HCT116 (cell line): ENCODE measurements around the gene KPNA1. TPM values are rescaled to one million over a fixed set of nuclear protein-coding genes. Genes with fewer than 3 reads are reported as not detected.

ENCODE experiments used
- ATAC-seq: fragments of 200-7000 bp; cut with Tn5 transposase; 2 replicates; pipeline ENCODE4 v1.9.1; 2020; ENCODE audit warnings: mild to moderate bottlenecking, moderate library complexity
- BruUV-seq: library from RNA; stranded (reverse); fragments of 400-500 nt; replicated peaks from 2 replicates; lab custom pipeline; 2021; lab: Mats Ljungman, UMichigan
- CTCF ChIA-PET: fragments of 300-600 bp; sonication (Branson Sonifier 250); formaldehyde crosslinking; loops from one replicate; lab custom pipeline; 2021; ENCODE audit warnings: antibody characterized with exemption; lab: Charles Lee
- POLR2A ChIA-PET: fragments of 300-600, 350-600 bp; sonication (Branson Sonifier 250); formaldehyde crosslinking; loops from one replicate; lab custom pipeline; 2021; ENCODE audit warnings: antibody characterized with exemption; lab: Charles Lee
- RAD21 ChIA-PET, 2 experiments: fragments of 300-600 bp; sonication (Branson Sonifier 250); formaldehyde crosslinking; loops; one replicate each; lab custom pipeline; 2023; ENCODE audit warnings: low total read pairs in 2 of 2; ENCODE audit not compliant: uncharacterized antibody in 2 of 2, unreplicated experiment in 2 of 2, low non-redundant PET in 1 of 2; lab: Charles Lee
- DNase-seq: peaks from one replicate; pipeline ENCODE4 v3.0.0-alpha.2; 2010; ENCODE audit warnings: low read depth, low spot score
- H2AFZ ChIP-seq: fragments of 200-600 bp; shearing (Covaris generic), sonication (generic); 2 replicates; pipeline ENCODE4 v1.6.1; 2017; ENCODE audit warnings: low read depth, mixed run types, mixed read lengths, antibody characterized with exemption, low read length; ENCODE audit not compliant: poor library complexity, severe bottlenecking
- H3K27ac ChIP-seq: 2 replicates; pipeline ENCODE4 v1.5.1; 2012; ENCODE audit warnings: low read depth, low read length
- H3K27me3 ChIP-seq: fragments of 200-600 bp; sonication (generic); 2 replicates; pipeline ENCODE4 v1.6.1; 2016; ENCODE audit warnings: mixed run types, low read length, mixed read lengths; ENCODE audit not compliant: insufficient read depth
- H3K36me3 ChIP-seq, 2 experiments: fragments of 200-500 bp in 1 of 2; fragments of 200-600 bp in 1 of 2; sonication (Bioruptor generic) in 1 of 2; sonication (generic) in 1 of 2; 2 replicates each; pipeline versions ENCODE4 v1.5.1 to v1.6.1; 2014 to 2016; ENCODE audit warnings: low read length in 2 of 2, inconsistent platforms in 1 of 2, mixed read lengths in 1 of 2, mixed run types in 1 of 2; ENCODE audit not compliant: insufficient read depth in 2 of 2, control insufficient read depth in 1 of 2
- H3K4me1 ChIP-seq, 2 experiments: fragments of 200-600 bp in 1 of 2; sonication (generic) in 1 of 2; 2 replicates each; pipeline versions ENCODE4 v1.5.1 to v1.6.1; 2012 to 2017; ENCODE audit warnings: low read length in 2 of 2, inconsistent platforms in 1 of 2, mild to moderate bottlenecking in 1 of 2, mixed read lengths in 1 of 2, mixed run types in 1 of 2, moderate library complexity in 1 of 2; ENCODE audit not compliant: insufficient read depth in 2 of 2, control insufficient read depth in 1 of 2
- H3K4me2 ChIP-seq: fragments of 200-600 bp; sonication (generic); 2 replicates; pipeline ENCODE4 v1.6.1; 2017; ENCODE audit warnings: mixed run types, low read length, mixed read lengths
- H3K4me3 ChIP-seq, 2 experiments: fragments of 200-600 bp in 1 of 2; sonication (generic) in 1 of 2; replicated peaks in 1 of 2; 2 replicates each; pipeline ENCODE4 v1.5.1; 2011 to 2016; ENCODE audit warnings: low read length in 2 of 2, control low read depth in 1 of 2, low read depth in 1 of 2, mild to moderate bottlenecking in 1 of 2, mixed read lengths in 1 of 2, mixed run types in 1 of 2
- H3K79me2 ChIP-seq: fragments of 200-600 bp; sonication (generic); 2 replicates; pipeline ENCODE4 v1.6.1; 2017; ENCODE audit warnings: mild to moderate bottlenecking, mixed run types, low read length, moderate library complexity, mixed read lengths; ENCODE audit not compliant: insufficient read depth
- H3K9ac ChIP-seq: fragments of 200-600 bp; sonication (generic); 2 replicates; pipeline ENCODE4 v1.6.1; 2016; ENCODE audit warnings: low read length, mixed read lengths
- H3K9me2 ChIP-seq: fragments of 200-600 bp; sonication (generic), shearing (Covaris generic); 2 replicates; pipeline ENCODE4 v1.6.1; 2017; ENCODE audit warnings: mixed run types, mild to moderate bottlenecking, moderate library complexity; ENCODE audit not compliant: insufficient read depth
- H3K9me3 ChIP-seq, 2 experiments: fragments of 200-500 bp in 1 of 2; fragments of 200-600 bp in 1 of 2; sonication (Bioruptor generic) in 1 of 2; sonication (generic) in 1 of 2; 2 replicates each; pipeline ENCODE4 v1.6.1; 2014 to 2017; ENCODE audit warnings: low read length in 2 of 2, mixed read lengths in 2 of 2, inconsistent platforms in 1 of 2, low read depth in 1 of 2, mild to moderate bottlenecking in 1 of 2, mixed run types in 1 of 2, moderate library complexity in 1 of 2; ENCODE audit not compliant: control insufficient read depth in 1 of 2, insufficient read depth in 1 of 2
- H4K20me1 ChIP-seq: fragments of 200-600 bp; sonication (generic), shearing (Covaris generic); 2 replicates; pipeline ENCODE4 v1.6.1; 2017; ENCODE audit warnings: mixed run types, mild to moderate bottlenecking, moderate library complexity; ENCODE audit not compliant: insufficient read depth
- CBX3 ChIP-seq: IDR thresholded peaks from 2 replicates; pipeline ENCODE4 v1.6.1; 2012; ENCODE audit warnings: low read depth
- CTCF ChIP-seq, 3 experiments: fragments of 200-600 bp in 1 of 3; sonication (generic) in 1 of 3; IDR thresholded peaks in 2 of 3; conservative IDR thresholded peaks in 1 of 3; 2 replicates each; pipeline ENCODE4 v1.5.1; 2012 to 2017; ENCODE audit warnings: low read depth in 2 of 3, low read length in 2 of 3, antibody characterized with exemption in 1 of 3, borderline replicate concordance in 1 of 3, control low read depth in 1 of 3, mild to moderate bottlenecking in 1 of 3, mixed read lengths in 1 of 3, mixed run types in 1 of 3, moderate library complexity in 1 of 3; ENCODE audit not compliant: insufficient read depth in 1 of 3
- EZH2 ChIP-seq: fragments of 200-600 bp; sonication (generic); IDR thresholded peaks from 2 replicates; pipeline ENCODE4 v1.6.1; 2017; ENCODE audit warnings: antibody characterized with exemption, mixed run types
- POLR2AphosphoS5 ChIP-seq: IDR thresholded peaks from 2 replicates; pipeline ENCODE4 v1.6.1; 2011; ENCODE audit warnings: mild to moderate bottlenecking, low read depth, low read length, moderate library complexity
- RAD21 ChIP-seq: IDR thresholded peaks from 2 replicates; pipeline ENCODE4 v1.6.1; 2012; ENCODE audit warnings: low read depth, mild to moderate bottlenecking
- REST ChIP-seq: IDR thresholded peaks from 2 replicates; pipeline ENCODE4 v1.6.1; 2012; ENCODE audit warnings: low read depth
- SIN3A ChIP-seq: IDR thresholded peaks from 2 replicates; pipeline ENCODE4 v1.6.1; 2012; ENCODE audit warnings: low read depth
- SRF ChIP-seq: IDR thresholded peaks from 2 replicates; pipeline ENCODE4 v1.6.1; 2012; ENCODE audit warnings: low read depth
- TCF7L2 ChIP-seq: IDR thresholded peaks from 2 replicates; pipeline ENCODE4 v1.7.0; 2011; ENCODE audit warnings: borderline replicate concordance, inconsistent platforms; ENCODE audit not compliant: insufficient read depth, insufficient read length; ENCODE audit errors: extremely low read depth
- YY1 ChIP-seq: IDR thresholded peaks from 2 replicates; pipeline ENCODE4 v1.6.1; 2011; ENCODE audit warnings: low read length, low read depth, moderate library complexity, mild to moderate bottlenecking; ENCODE audit not compliant: insufficient replicate concordance; ENCODE audit errors: extremely low read depth
- ZFX ChIP-seq: fragments of 450-650 bp; IDR thresholded peaks from 2 replicates; pipeline ENCODE4 v1.6.1; 2017
- intact Hi-C: fragments of 100-400 bp; cut with micrococcal nuclease; formaldehyde crosslinking; loops from 2 replicates; pipeline ENCODE4 v1.10.0; 2022
- total RNA-seq: library from RNA; stranded (reverse); gene quantifications from one replicate; pipeline ENCODE4 v1.2.1, GENCODE V29; 2021; ENCODE audit not compliant: unreplicated experiment

Gene KPNA1
- total RNA-seq, 1 experiment from 2014 or later, result 73.4 TPM

- ATAC-seq (peak; percentile 61; the same call in 1 of the 2 replicates), DNase-seq (peak; percentile 23)
- Histone ChIP-seq H3K27ac (no peak overlapping the region), H3K79me2 (peaks cover 4% of the 10 kb centered on the region; the same call in 1 of the 2 replicates), H3K9ac (no peak overlapping the region), H3K4me2 (no peak overlapping the region), H3K9me2 (no peaks in the 10 kb centered on the region), H3K27me3 (no peaks in the 10 kb centered on the region), H3K4me3 (no peak overlapping the region), H4K20me1 (no peaks in the 10 kb centered on the region; the same call in 1 of the 2 replicates), H3K9me3 (no peaks in the 10 kb centered on the region), H2AFZ (no peak overlapping the region), H3K4me1 (no peaks in the 10 kb centered on the region), H3K36me3 (peaks cover 14 to 21% of the 10 kb centered on the region in 2 experiments; a peak in 3 of 4 replicates)
- no TSS peak for BruUV-seq
- TF ChIP-seq RAD21 (peak; percentile 77), CTCF (IDR thresholded peaks at IDR 0.05 in 2 of 3, conservative IDR thresholded peaks at IDR 0.05 in 1 of 3; ENCODE audit: borderline replicate concordance in 1 of 3, insufficient read depth in 1 of 3, low read depth in 2 of 3, low read length in 2 of 3) (peak; percentile 25 to 55 (median 48); a peak in 4 of 6 replicates), SRF (0 out of 2 replicates have a peak, but pooled peaks have one; percentile 17), TCF7L2 (no peak)
- intact Hi-C loops, result loop anchor here (2.0 to 5.0 kb wide), 2 partner anchors 103 to 220 kb away; partner anchors contain the start of genes DTX3L and PARP9
- RAD21 ChIA-PET, result no interaction called here
- CTCF ChIA-PET, result interaction anchor here (0.6 to 3.3 kb wide), 2 partner anchors 19 to 220 kb away, joined by 3 to 13 read pairs; no protein-coding TSS in a partner anchor
- POLR2A ChIA-PET, result interaction anchor here (0.9 kb wide), 1 partner anchor 220 kb away, joined by 3 read pairs; no protein-coding TSS in a partner anchor
These were observed 55.7 kb downstream of the KPNA1 start for GRCh38 chr3:122458992-122459391.

- DNase-seq (no peak), ATAC-seq (no peak)
- Histone ChIP-seq H3K79me2 (peaks cover 4% of the 10 kb centered on the region; the same call in 1 of the 2 replicates), H3K36me3 (peaks cover 15 to 25% of the 10 kb centered on the region in 2 experiments; a peak in 3 of 4 replicates), H3K27ac (no peak overlapping the region), H3K27me3 (no peaks in the 10 kb centered on the region), H3K9me3 (no peaks in the 10 kb centered on the region), H2AFZ (no peak overlapping the region), H4K20me1 (no peaks in the 10 kb centered on the region; the same call in 1 of the 2 replicates), H3K4me1 (no peaks in the 10 kb centered on the region), H3K4me2 (no peak overlapping the region), H3K9me2 (no peaks in the 10 kb centered on the region), H3K9ac (no peak overlapping the region), H3K4me3 (no peak overlapping the region)
- POLR2A ChIA-PET, result no interaction called here
- intact Hi-C loops, result loop anchor here (2.0 to 5.0 kb wide), 2 partner anchors 105 to 221 kb away; partner anchors contain the start of genes DTX3L and PARP9
- BruUV-seq, result no TSS peak
- RAD21 ChIA-PET, result interaction anchor here in 1 of 2 experiments (0.6 to 1.1 kb wide), 2 partner anchors 57 to 221 kb away, joined by 3 read pairs; partner anchors contain the start of gene KPNA1
- CTCF ChIA-PET, result interaction anchor here (3.3 kb wide), 1 partner anchor 222 kb away, joined by 13 read pairs; no protein-coding TSS in a partner anchor
- no peak for TF ChIP-seq ZFX
- no peak for TF ChIP-seq EZH2
- no peak for TF ChIP-seq POLR2AphosphoS5
- TF ChIP-seq TCF7L2, result no peak
- TF ChIP-seq REST, result no peak
- TF ChIP-seq CBX3, result no peak
- no peak for TF ChIP-seq SIN3A
- TF ChIP-seq SRF, result no peak
- no peak for TF ChIP-seq YY1
These were observed 57.0 kb downstream of the KPNA1 start for GRCh38 chr3:122457706-122458105.
